Common myeloid progenitor, CD34-positive (primary cell): Measurements from ENCODE around the gene MINK1.
"Not testable (repeated sequence)": the region's sequence is repeated elsewhere in the genome, so short reads cannot be mapped to it uniquely, and the experiment has no call there.

ENCODE experiments used
- CTCF ChIA-PET: fragments of 350-600 bp; sonication (Branson Sonifier 250); formaldehyde crosslinking; loops from one replicate; lab custom pipeline; 2021; ENCODE audit warnings: antibody characterized with exemption; lab: Charles Lee
- POLR2A ChIA-PET: fragments of 350-600 bp; sonication (Branson Sonifier 250); formaldehyde crosslinking; loops from one replicate; lab custom pipeline; 2021; ENCODE audit warnings: antibody characterized with exemption; lab: Charles Lee
- DNase-seq, 3 donors: peaks; one replicate each; pipeline versions ENCODE4 v3.0.0 to v3.0.0-alpha.2; 2013
- H3K27ac ChIP-seq, 2 experiments: 1 replicate in 1 of 2; 2 replicates in 1 of 2; pipeline ENCODE4 v1.7.0; 2013; ENCODE audit warnings: inconsistent platforms in 2 of 2, low read length in 2 of 2, mild to moderate bottlenecking in 2 of 2, low read depth in 1 of 2, moderate library complexity in 1 of 2; ENCODE audit not compliant: severe bottlenecking in 2 of 2, insufficient read depth in 1 of 2, poor library complexity in 1 of 2
- H3K27me3 ChIP-seq, 5 experiments: replicated peaks in 2 of 5; 1 replicate in 3 of 5; 2 replicates in 2 of 5; pipeline versions ENCODE4 v1.6.1 to v1.7.0; 2013; ENCODE audit warnings: low read length in 4 of 5, mild to moderate bottlenecking in 2 of 5, moderate library complexity in 2 of 5, inconsistent platforms in 1 of 5; ENCODE audit not compliant: insufficient read depth in 5 of 5, control insufficient read depth in 4 of 5
- H3K36me3 ChIP-seq, 4 experiments: 1 replicate in 2 of 4; 2 replicates in 2 of 4; pipeline versions ENCODE4 v1.6.1 to v1.7.0; 2013; ENCODE audit warnings: low read length in 3 of 4, control low read depth in 1 of 4, mild to moderate bottlenecking in 1 of 4; ENCODE audit not compliant: control insufficient read depth in 4 of 4, insufficient read depth in 4 of 4
- H3K4me1 ChIP-seq, 4 experiments: 1 replicate in 3 of 4; 2 replicates in 1 of 4; pipeline versions ENCODE4 v1.6.1 to v1.7.1; 2013; ENCODE audit warnings: low read length in 3 of 4, mild to moderate bottlenecking in 3 of 4, control low read depth in 1 of 4, inconsistent platforms in 1 of 4, moderate library complexity in 1 of 4; ENCODE audit not compliant: control insufficient read depth in 4 of 4, insufficient read depth in 4 of 4; ENCODE audit errors: control extremely low read depth in 1 of 4
- H3K4me3 ChIP-seq, 7 experiments: 1 replicate in 4 of 7; 2 replicates in 3 of 7; pipeline versions ENCODE4 v1.5.1 to v1.7.0; 2013; ENCODE audit warnings: mild to moderate bottlenecking in 7 of 7, low read length in 6 of 7, moderate library complexity in 6 of 7, inconsistent platforms in 2 of 7, low read depth in 2 of 7, control low read depth in 1 of 7; ENCODE audit not compliant: insufficient read depth in 4 of 7, control insufficient read depth in 1 of 7; ENCODE audit errors: extremely low read depth in 1 of 7
- H3K9me3 ChIP-seq, 5 experiments: 1 replicate in 4 of 5; 2 replicates in 1 of 5; pipeline versions ENCODE4 v1.6.1 to v1.7.1; 2013; ENCODE audit warnings: low read length in 4 of 5, mild to moderate bottlenecking in 2 of 5, inconsistent platforms in 1 of 5, low read depth in 1 of 5, moderate library complexity in 1 of 5; ENCODE audit not compliant: control insufficient read depth in 4 of 5, insufficient read depth in 2 of 5; ENCODE audit errors: control extremely low read depth in 1 of 5
- WGBS: methylation state at CpG from one replicate; pipeline ENCODE4 v1.1.5; 2013; ENCODE audit not compliant: insufficient coverage; 5-methylcytosine and 5-hydroxymethylcytosine counted together

Gene MINK1

GRCh38 chr17:4823373-4824089, 9.6 kb upstream of the MINK1 start:
- Histone ChIP-seq H3K9me3 (no peaks in the 10 kb centered on the region), H3K36me3 (no peaks in the 10 kb centered on the region), H3K27me3 (peaks cover 0 to 2% (median 0%) of the 10 kb centered on the region in 5 experiments), H3K4me1 (no peaks in the 10 kb centered on the region), H3K27ac (no peak overlapping the region), H3K4me3 (no peak overlapping the region)
- WGBS, result 90% methylated on average over 6 of the region's 12 CpGs
- ChIA-PET POLR2A (no interaction called here), CTCF (interaction anchor here (1.2 to 1.3 kb wide), 2 partner anchors 17 to 19 kb away, joined by 3 read pairs; no protein-coding TSS in a partner anchor)
- DNase-seq, result no peak

- H3K27ac ChIP-seq, result no peak overlapping the region
- DNase-seq, result no peak
- H3K27me3 ChIP-seq, result peaks cover 0 to 2% (median 0%) of the 10 kb centered on the region in 5 experiments
- no peaks in the 10 kb centered on the region for H3K4me1 ChIP-seq
- H3K4me3 ChIP-seq, result no peak overlapping the region
- H3K36me3 ChIP-seq, result no peaks in the 10 kb centered on the region
- no peaks in the 10 kb centered on the region for H3K9me3 ChIP-seq
- POLR2A ChIA-PET, result no interaction called here
- 67% methylated on average over 2 of the region's 8 CpGs for WGBS
- CTCF ChIA-PET, result no interaction called here
Observed at GRCh38 chr17:4827399-4827798, 5.7 kb upstream of the MINK1 start.

- POLR2A ChIA-PET, result interaction anchor here (0.6 kb wide), 1 partner anchor 53 kb away, joined by 5 read pairs; no protein-coding TSS in a partner anchor
- Histone ChIP-seq H3K4me1 (peaks cover 4 to 22% (median 12%) of the 10 kb centered on the region in 4 experiments), H3K27ac (peak overlapping the region in 1 of 2 experiments; percentile 76), H3K4me3 (peak overlapping the region; percentile 65 to 87 (median 81))
- DNase-seq, H3K27me3 ChIP-seq, H3K36me3 ChIP-seq, H3K9me3 ChIP-seq, CTCF ChIA-PET: not testable (repeated sequence)
- WGBS, result 0% methylated on average over 2 of the region's 17 CpGs
Observed at GRCh38 chr17:4832829-4833177, 337 bp upstream of the MINK1 start.

DNA sequence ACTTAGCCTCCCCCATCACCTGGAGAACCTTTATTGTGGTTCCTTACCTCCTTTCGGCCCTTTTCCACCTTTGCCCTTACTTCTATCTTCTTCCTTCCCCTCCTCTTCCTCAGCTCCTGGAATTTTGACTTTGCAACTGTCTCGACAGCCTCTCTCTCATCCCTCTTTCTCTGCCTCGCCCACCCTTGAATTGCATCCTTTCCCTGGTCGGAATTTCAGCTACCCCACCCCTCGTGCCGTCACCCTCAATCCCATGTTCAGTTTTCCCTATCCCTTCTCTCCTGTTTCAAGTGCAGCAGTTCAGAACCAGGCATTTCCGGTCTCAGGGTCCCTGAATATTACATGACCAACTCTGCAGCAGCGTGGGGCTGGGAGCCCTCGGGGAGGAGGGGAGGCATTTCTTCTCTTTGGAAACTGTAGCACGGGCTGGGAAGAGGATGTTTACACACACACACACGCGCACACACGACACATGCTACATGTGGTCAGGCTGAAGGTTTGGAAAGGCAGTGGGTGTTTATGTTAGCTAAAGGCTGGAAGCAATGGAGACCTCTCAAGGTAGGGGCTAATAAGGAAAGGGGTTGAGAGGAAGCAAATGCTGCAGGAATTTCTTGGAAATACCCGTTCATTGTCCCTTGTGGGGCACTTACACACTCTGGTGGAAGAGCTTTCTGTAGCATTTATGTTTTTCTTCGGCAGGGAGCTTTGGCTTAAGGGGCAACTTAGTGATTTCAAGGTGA, 971 bp downstream of the MINK1 start:
- ChIA-PET CTCF (interaction anchor here (0.6 to 1.5 kb wide), 4 partner anchors 13 to 211 kb away, joined by 3 to 4 read pairs (median 3); no protein-coding TSS in a partner anchor), POLR2A (no interaction called here)
- H3K36me3 ChIP-seq, result peaks cover 0 to 9% (median 5%) of the 10 kb centered on the region in 4 experiments
- no peaks in the 10 kb centered on the region for H3K27me3 ChIP-seq
- peaks cover 4 to 22% (median 12%) of the 10 kb centered on the region in 4 experiments for H3K4me1 ChIP-seq
- H3K4me3 ChIP-seq, result peak overlapping the region; percentile 65 to 87 (median 81)
- WGBS, result 19% methylated on average over 6 of the region's 15 CpGs
- DNase-seq, result peak in 2 of 3 donors; percentile 22 to 36
- no peaks in the 10 kb centered on the region for H3K9me3 ChIP-seq
- peak overlapping the region in 1 of 2 experiments; percentile 76 for H3K27ac ChIP-seq

DNA sequence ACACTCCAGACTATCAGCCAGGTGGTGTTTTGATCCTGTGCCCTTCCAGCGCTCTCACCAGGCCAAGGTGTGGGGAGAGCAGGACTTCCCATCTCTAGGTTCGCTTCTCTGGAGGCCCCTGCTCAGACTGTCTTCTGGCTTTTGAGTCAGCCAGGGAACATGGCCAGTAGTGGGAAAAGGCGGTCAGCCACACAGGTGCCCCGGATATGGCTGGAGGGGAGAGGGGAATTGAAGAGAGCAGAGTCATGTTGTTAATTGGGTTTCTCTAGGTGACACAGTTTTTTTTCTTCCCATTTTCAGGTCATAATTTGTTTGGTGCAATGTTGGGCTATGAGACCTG, 1.5 kb downstream of the MINK1 start:
- POLR2A ChIA-PET, result no interaction called here
- H3K4me3 ChIP-seq, result peak overlapping the region in 2 of 7 experiments; percentile 79 to 81
- whole genome bisulfite sequencing, result 98% methylated on average over 4 of the region's 4 CpGs

GRCh38 chr17:4836221-4836620, 3.1 kb downstream of the MINK1 start:
- no CpG with 5 or more reads among the region's 4 CpGs for WGBS
- Histone ChIP-seq H3K27ac (no peak overlapping the region), H3K27me3 (no peaks in the 10 kb centered on the region), H3K36me3 (peaks cover 0 to 9% (median 5%) of the 10 kb centered on the region in 4 experiments), H3K4me3 (no peak overlapping the region), H3K4me1 (peaks cover 8 to 26% (median 20%) of the 10 kb centered on the region in 4 experiments), H3K9me3 (no peaks in the 10 kb centered on the region)
- POLR2A ChIA-PET, result interaction anchor here (0.6 kb wide), 1 partner anchor 30 kb away, joined by 3 read pairs; no protein-coding TSS in a partner anchor
- CTCF ChIA-PET, result no interaction called here
- no peak for DNase-seq

More for the DNA sequence above, 1.5 kb downstream of the MINK1 start:
- H3K27ac ChIP-seq, result peak overlapping the region in 1 of 2 experiments; percentile 12
- peaks cover 0 to 9% (median 5%) of the 10 kb centered on the region in 4 experiments for H3K36me3 ChIP-seq
- DNase-seq, result no peak
- H3K9me3 ChIP-seq, result no peaks in the 10 kb centered on the region
- peaks cover 4 to 22% (median 12%) of the 10 kb centered on the region in 4 experiments for H3K4me1 ChIP-seq
- H3K27me3 ChIP-seq, result no peaks in the 10 kb centered on the region
- CTCF ChIA-PET, result interaction anchor here (0.6 to 1.5 kb wide), 4 partner anchors 12 to 211 kb away, joined by 3 to 4 read pairs (median 3); no protein-coding TSS in a partner anchor
